Inflammatory macrophage treated with lipopolysaccharide for 1 hour (primary cell): Measurements from ENCODE around the gene RAB19.

Source experiments
- DNase-seq, 2 donors: peaks; one replicate each; pipeline ENCODE4 v3.0.0-alpha.2; 2020 to 2022

RAB19 gene, protein sequence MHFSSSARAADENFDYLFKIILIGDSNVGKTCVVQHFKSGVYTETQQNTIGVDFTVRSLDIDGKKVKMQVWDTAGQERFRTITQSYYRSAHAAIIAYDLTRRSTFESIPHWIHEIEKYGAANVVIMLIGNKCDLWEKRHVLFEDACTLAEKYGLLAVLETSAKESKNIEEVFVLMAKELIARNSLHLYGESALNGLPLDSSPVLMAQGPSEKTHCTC

DNA sequence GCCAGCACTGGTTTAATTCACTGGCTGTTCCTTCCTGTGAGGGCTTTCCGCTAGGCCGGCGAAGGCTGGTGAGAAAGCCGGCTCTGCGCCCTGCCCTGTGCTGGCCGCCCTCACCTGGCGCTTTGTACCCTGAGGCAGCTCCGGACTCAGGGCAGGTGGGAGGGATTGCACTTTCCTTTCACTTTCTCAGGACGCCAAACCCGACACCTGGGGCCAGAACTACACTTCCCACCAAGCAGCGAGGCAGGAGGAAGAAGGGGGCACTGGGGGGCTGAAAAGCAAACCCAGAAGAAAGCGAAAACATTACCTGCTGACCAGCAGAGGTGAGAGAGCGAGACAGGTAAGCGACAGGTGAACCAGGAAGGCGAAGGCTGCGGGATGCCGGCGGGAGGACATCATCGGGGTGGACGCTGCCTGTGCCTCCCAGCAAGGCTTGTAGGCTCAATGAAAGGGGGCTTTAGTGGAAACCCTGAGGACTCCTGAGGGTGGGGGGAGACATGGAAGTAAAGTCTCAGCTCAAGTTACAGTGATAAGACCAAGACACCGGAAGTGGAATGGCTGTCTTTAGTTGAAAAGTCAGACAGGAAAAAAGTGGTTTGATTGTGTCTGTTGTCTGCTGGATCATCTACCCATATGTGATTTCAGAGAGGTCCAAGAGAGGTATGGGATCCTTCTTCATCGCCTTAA, at the start of gene RAB19:
RAB19 (plus strand) TSS at position 181 of the 687 bp plus-strand sequence. CDS start 3,589 bp downstream, outside the sequence.
- DNase-seq: no peak

DNA sequence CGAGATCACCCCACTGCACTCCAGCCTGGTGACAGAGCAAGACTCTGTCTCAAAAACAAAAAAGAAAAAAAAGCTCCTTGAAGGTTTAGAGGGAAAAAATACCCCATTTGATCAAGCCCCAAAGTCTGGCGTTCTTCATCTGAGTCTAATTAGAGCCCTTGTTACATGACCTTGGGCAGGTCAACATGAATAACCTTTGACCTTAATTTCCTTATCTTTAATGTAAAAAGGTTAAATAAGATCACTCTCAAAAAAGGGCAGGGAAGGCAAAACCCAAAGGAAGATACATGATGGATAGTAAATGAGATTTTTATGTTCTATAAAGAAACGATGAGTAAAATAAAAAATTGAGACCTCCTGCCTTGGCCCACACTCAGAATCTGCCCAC, 45.8 kb upstream of the RAB19 start:
- no peak for DNase-seq

DNA sequence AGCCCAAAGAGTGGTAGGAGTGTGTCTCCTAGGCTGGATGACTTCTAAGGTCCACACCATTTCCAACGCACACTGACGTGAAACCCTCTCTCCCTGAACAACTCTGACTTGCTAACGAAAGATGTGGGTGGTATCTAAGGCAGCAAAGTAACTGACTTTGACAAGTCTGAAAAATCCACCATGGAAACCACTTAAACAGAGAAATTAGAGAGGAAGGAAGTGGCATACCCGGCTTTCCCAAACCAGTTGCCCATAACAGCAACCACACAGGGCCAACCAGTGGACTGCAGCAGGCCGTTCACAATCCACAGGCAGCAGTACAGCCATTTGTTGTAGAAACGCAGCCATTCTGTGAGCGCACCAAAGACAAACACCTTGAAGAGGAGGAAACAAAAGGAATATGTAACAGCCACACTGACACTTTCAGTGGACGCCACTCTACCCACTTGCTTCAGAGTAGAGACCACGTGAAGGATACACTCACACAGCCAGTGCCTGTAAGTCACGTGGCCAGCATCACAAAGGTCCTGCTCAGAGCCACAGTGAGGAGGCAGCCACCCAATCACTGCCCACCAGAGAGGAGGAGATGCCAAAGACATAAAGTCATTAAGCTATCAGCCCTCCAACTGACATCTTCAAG, 45.3 kb upstream of the RAB19 start:
- DNase-seq: peak; percentile 52 to 56

DNA sequence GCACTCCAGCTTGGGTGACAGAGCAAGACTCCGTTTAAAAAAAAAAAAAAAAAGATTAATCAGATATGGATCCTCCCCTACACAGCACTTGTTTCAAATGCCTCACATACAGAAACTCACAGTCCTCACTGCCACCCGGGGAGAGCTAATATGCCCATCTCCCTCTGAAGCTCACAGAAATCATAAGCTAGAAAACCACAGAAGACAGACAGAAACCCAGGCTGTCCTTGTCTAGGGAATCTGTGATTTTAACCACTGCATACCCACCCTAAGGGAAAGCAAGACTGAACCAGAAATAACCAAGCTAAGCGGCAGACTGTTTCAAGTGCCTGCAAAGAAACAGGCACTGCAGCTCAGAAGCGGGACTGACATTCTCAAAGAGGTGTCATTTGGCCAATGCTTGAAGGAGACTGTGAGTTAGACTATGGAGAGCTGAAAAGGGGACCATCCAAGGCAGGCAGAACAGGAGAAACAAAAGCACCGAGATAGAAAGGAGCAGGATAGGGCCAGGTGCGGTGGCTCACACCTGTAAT, 43.1 kb upstream of the RAB19 start:
- DNase-seq: no peak

DNA sequence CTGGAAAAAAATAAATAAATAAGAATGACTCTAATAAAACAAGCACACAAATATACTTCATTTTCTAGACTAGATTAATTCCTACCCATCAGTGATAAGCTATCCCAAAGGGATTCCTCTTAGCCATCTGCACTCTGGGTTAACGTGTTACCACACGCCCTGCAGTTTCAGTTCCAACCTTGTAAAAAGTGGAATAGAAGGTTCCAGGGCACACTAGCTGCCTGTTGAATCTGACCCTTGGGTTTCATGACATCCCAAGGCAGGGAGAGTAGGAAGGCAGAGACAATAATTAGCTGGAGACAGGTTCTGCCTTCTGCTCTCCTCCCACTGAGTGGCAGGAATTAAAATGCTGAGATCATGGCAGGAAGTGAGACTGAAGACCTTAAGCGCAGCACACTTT, 39.0 kb upstream of the RAB19 start:
- DNase-seq: no peak

DNA sequence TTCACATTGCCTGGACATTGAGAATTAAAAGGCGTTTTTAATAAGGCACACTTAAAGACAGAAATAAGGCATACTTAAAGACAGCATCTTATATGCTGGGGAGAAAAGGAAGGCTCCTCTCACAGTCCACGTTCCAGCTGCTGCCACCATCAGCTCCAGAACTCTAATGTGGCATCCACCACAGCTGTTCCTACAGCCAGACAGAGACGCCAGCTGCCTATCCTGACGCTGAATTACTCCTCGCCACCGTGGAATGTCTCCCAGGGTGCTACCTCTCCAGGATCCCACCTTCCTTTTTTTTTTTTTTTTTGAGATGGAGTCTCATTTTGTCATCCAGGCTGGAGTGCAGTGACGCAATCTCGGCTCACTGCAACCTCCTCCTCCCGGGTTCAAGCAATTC, 36.3 kb upstream of the RAB19 start:
- no peak for DNase-seq

DNA sequence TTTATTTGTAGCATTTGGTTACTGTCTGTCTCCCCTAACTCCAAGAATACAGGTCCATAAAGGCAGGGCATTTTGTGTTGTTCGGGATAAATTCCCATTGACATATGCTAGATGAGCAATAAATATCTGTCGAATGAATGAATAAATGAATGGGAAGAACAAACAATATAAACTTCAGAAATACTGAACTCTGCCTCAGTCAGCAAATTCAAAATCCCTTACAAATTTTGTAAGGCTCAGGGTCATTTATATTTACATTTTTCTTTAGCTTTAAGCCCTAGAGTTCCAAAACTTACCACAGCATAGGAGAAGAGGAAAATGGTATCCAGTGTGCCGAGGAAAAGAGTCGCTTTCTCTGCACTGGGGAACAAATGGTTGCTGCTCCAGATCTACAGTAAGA, 34.6 kb upstream of the RAB19 start:
- DNase-seq: no peak

DNA sequence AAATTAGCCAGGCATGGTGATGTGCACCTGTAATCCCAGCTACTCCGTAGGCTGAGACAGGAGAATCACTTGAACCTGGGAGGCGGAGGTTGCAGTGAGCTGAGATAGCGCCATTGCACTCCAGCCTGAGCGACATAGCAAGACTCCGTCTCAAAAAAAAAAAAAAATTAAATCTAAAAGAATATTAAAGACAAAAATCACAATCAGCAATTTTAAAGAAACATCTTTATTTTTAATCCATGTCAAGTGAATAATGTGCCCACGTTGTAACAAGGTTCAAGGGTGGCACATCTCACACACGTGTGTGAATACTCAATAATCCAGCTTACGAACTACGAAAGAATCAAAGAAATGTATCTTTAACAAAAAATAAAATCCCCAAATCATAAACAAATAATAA, 28.5 kb upstream of the RAB19 start:
- DNase-seq: no peak

DNA sequence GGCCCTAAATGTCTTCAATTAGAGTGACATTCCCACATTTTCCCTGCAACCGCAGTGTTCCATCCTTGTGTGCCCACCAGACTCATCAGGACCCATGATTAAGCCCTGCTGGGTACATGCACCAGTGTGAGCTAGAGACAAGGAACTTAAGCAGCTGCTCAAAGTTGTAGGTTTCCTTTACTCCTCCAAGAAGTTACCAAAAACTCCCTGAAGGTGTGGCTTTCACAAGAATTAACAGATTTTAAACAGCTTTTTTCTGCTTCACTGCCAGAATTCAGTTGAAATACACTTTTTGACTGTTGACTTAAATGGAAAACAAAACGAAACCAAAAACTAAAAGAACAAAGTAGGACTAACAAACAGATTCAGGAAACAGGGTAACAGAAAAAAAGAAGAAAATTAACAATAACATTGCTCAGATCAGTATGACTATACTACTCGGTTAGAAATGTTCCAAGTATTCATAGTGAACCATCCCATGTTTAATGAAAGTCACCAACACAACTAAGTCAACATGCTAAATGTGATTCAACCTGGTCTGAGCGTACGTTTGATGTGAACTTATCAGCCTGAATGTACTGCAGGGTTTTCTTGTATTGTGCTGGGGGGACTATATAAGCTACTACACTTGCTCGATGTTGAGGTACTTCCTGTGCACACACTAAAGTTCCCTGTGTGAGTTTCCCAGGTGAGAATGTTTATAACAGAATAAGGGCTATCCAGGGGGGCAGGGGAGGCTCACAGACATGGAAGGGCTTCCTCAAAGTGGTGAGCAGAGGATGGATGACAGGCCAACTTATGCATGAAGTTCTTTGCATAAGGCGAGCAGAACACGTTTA, 27.7 kb upstream of the RAB19 start:
- DNase-seq: no peak

DNA sequence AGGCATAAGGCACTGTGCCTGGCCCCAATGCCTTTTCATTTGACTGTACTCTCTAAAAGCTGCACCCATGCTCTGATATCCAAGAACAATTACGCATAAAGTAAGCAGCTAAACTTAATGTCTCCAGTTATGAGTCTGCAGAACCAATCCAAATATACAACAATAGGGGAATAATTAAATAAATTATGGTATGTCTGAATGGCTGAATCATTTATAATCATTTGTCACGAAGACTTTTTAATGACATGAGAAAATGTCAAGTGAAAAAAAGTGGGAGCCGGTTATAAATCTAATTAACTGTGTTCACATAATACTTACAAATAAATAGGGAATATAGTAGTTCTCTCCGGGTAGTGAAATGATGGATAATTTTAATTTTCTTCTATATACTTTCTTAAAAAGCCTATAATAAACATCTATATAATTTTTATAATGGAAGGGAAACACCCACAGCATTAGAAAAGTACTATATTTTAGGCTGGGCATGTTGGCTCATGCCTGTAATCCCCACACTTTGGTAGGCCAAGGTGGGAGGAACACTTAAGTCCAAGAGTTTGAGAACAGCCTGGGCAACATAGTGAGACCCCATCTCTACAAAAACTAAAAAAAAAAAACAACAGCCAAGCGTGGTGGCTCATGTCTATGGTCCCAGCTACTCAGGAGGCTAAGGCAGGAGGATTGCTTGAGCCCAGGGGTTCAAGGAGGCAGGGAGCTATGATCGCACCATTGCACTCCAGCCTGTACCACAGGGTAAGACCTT, 19.7 kb upstream of the RAB19 start:
- DNase-seq: no peak

DNA sequence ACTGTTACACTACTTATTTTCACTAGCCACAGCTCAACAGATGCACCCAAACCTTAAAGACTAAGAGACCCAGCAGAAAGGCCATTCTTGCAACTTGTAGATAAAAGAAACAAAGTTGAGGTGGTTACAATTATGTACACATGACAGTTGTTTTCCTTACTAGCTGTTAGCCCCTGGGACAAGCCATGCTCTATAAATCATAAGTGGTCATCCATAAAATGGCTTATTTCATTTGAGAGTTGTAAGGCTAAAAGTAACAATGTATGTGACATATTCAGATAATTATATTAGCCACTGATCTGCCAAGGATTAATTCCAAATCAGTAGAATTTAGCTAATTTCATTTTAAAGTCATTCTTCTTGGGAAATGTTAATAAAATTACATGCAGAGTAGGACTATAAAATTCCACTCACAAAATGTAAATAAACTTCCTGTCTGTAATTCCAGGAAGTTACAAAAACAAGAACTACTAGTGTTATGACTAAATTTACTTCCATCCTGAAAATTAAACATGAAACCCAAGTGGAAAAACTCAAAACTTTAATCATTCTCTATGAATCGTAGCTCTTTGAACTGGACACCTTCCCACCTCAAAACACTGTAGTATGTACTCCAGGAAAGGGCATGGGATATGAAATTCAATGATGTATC, 18.8 kb upstream of the RAB19 start:
- peak; percentile 14 to 26 for DNase-seq

DNA sequence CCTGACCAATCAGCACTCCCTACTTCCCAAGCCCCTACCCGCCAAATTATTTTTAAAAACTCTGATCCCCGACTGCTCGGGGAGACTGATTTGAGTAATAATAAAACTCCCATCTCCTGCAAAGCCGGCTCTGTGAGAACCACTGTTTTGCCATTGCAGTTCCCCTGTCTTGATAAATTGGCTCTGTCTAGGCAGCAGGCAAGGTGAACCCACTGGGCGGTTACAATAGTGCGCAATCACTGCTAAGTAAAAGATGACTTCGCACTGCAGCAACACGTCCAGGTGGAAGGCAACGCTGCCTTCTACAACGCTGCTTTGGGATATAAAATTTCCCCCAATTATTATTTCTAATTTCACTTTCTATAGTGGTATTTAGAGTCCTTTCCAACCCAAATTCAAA, 14.4 kb upstream of the RAB19 start:
- DNase-seq: no peak

DNA sequence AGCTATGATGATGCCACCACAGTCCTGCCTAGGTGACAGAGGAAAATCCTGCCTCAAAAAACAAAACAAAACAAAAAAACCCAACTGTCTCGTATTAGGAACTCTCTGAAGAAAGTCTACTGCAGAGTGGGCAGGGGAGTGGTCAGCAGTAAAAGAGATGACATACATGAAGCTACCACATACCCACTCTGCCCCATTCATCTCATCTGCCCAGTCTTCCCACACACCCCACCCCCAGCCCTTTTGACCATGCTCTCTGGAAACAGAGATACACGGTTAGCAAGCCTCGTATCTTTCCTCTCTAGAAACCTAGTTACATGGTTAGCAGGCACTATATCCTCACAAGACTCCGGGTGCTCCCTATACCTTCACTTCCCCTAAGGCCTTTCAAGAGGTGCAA, 13.8 kb upstream of the RAB19 start:
- DNase-seq: no peak

DNA sequence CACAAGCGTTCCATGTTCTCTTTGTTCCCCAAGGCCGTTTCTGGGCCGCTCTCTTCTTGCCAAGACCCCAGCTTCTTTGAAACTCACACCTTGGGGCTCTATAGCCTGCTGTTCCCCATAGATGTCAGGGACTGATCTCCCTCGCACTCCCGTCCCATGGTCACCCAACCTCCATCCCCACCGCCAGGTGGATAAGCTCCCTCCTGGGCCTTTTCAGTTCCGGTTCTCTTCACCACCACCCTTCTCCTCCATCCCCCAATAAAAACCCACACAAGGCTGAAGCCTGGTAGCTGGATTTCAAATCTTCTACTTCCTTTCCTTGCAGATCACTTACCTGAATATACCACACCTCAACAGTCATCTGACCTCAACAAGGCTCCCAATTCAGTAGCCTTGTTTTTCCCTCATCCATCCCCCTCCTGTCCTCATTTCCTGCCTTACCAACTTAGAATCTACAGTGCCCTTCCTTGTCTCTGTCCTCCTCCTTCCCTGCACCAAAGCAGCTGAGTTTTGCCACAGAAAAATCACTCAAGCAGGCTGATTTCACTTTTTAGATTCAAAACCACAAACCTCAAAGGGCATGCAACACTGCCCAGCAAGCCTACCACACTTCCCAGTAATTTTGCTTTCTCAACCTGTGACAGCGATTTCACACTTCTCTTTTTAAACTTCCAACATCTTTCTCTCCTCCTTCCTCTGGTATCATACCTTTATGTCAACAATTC, 13.2 kb upstream of the RAB19 start:
- DNase-seq: peak; percentile 65 to 74

DNA sequence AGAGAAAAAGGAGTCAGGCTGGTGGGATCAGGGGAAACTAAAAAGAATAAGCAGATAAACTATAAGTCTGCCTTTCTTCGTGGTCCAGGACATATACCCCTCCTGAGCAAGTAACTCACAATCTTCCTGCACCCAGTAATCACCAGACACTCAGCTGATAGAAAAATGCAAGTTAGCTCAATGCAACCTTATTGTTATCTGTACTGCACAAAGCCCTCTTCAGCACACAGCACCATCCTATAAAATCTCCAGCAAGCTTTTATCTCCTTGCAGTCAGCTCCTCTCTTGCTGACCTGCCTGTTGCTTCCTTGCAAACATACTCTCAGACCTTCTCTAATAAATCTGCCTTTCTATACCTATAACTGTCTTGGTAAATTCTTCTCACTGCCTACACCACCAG, 12.2 kb upstream of the RAB19 start:
- DNase-seq: no peak

DNA sequence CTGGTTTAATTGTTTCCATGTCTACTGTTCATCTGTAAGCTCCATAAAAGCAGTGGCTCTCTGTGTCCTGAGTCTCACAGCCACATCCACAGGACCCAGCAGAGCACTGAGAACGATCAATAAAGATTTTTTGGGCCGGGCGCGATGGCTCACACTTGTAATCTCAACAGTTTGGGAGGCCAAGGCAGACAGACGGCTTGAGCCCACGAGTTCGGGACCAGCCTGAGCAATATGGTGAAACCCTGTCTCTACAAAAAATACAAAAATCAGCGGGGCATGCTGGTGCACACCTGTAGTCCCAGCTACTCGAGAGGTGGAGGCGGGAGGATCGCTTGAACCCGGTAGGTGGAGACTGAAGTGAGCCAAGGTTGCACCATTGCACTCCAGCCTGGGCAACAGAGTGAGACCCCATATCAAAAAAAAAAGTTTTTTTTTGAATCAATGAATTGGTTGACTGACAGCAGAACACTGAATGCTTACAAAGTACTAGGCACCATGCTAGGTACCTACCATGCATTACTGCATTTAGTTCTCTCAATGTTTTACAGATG, 10.0 kb upstream of the RAB19 start:
- DNase-seq: no peak

DNA sequence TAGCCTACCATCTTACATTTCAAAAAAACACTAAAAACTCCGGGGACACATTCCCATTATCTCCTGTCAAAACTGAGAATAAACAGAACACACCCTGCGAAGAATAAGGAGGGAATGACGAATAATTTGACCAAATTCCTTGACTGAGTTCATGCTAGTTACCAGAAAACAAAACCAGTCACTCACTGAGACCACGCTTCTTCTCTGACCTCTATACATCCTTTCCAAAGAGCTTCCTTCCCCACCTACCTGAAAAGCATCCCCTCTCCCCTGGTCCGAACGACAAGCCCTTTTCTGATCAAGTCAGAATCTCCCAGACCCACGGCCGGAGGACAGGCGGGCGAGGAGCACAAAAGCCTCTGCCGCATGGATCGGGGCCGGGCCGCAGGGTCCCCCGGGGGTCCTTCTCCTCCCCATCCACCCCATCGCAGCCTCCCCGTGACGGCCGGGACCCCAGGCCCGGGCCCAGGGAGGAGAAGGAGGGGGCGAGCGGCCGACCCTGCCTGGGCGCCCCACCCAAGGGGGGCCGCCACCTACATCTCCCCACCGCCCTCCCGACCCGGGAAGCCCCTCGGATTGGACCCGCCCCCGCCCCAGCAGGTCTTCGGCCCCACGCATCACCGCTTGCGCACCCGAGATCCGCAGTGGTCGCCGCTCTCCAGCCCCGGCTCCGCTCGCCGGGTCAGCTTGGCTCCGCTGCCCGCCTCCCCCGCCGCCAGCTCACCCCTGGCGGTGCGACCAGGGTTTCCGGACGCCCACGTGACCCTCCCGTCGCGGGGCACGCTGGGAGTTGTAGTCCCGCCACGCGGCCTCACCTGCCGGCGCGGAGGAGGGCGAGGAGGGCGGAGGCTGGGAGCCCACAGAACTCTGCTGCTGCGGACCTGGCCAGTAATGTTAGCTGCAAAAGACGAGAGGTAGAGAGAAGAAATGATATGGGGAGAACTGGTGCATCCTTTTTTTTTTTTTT, 5.8 kb upstream of the RAB19 start, which contains the start of gene SLC37A3:
SLC37A3 (minus strand) TSS at position 747 of the 967 bp plus-strand sequence. CDS start 16,004 bp downstream, outside the sequence.
- peak; percentile 47 to 68 for DNase-seq

DNA sequence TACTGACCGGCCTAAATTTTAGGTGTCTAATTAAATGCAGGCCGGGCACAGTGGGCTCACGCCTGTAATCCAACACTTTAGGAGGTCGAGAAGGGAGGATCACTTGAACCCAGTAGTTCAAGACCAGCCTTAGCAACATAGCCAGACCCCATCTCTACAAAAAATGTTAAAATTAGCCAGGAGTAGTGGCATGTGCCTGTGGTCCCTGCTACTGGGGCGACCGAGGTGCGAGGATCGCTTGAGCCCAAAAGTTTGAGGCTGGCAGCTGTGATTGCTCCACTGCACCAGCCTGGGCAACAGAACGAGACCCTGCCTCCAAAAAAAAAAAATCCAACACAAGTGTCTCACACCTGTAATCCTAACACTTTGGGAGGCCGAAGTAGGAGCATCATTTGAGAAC, 5.0 kb upstream of the RAB19 start:
- DNase-seq: no peak

DNA sequence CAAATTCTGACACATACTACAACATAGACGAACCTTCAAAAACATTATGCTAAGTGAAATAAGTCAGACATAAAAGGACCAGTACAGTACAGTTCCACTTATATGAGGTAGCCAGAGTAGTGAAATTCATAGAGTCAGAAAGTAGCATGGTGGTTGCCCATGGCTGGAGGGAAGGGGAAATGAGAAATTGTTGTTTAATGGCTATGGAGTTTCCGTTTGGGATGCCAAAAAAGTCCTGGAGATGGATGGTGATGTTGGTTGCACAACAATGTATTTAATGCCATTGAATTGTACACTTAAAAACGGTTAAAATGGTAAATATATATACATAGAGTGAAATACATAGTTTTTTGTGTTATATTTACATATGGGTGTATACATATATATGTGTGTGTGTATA, 3.5 kb upstream of the RAB19 start:
- DNase-seq: no peak
